Measurements from ENCODE around the gene EZH1. TPM values are rescaled to one million over a fixed set of nuclear protein-coding genes. Genes with fewer than 3 reads are reported as not detected.

Gene EZH1
- total RNA-seq, 1 donor from 2014 or later: 56.2 TPM

- Histone ChIP-seq H3K27me3 (ENCODE audit: low read depth) (peaks cover 5% of the 10 kb centered on the region), H3K4me3 (no peak overlapping the region), H3K9me3 (no peaks in the 10 kb centered on the region), H3K4me1 (peaks cover 6% of the 10 kb centered on the region), H3K36me3 (no peaks in the 10 kb centered on the region), H3K27ac (no peak overlapping the region)
- TF ChIP-seq, protein P1, sequence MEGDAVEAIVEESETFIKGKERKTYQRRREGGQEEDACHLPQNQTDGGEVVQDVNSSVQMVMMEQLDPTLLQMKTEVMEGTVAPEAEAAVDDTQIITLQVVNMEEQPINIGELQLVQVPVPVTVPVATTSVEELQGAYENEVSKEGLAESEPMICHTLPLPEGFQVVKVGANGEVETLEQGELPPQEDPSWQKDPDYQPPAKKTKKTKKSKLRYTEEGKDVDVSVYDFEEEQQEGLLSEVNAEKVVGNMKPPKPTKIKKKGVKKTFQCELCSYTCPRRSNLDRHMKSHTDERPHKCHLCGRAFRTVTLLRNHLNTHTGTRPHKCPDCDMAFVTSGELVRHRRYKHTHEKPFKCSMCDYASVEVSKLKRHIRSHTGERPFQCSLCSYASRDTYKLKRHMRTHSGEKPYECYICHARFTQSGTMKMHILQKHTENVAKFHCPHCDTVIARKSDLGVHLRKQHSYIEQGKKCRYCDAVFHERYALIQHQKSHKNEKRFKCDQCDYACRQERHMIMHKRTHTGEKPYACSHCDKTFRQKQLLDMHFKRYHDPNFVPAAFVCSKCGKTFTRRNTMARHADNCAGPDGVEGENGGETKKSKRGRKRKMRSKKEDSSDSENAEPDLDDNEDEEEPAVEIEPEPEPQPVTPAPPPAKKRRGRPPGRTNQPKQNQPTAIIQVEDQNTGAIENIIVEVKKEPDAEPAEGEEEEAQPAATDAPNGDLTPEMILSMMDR (IDR thresholded peaks at IDR 0.05): no peak
- DNase-seq (no peak), ATAC-seq (no peak)
- intact Hi-C loops (cut with DNase I): no loop called here
These were observed 21.3 kb upstream of the EZH1 start for GRCh38 chr17:42766124-42766523.

DNA sequence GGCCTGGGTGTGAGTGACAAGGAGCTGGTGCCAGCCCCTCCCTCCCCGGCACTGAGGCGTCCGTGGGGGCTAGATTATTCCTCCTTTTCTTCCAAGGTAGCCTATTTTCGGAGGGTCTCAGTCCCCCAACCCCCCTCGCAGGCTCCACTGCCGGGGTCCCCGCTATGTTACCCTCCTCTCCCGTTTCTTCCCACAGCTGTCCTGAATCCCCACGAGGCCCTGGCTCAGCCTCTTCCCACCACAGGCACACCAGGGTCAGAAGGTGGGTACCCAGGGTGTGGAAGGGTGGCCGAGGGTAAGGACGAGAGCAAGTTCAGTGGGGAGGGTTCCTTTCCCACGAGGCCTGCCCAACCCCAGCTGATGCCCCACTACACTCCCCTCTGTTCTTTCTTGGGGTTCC lies 16.8 kb upstream of the EZH1 start:
- Histone ChIP-seq H3K4me1 (peaks cover 19% of the 10 kb centered on the region), H3K4me3 (peak overlapping the region; percentile 68), H3K36me3 (no peaks in the 10 kb centered on the region), H3K9me3 (no peaks in the 10 kb centered on the region), H3K27ac (peak overlapping the region; percentile 83), H3K27me3 (ENCODE audit: low read depth) (peaks cover 15% of the 10 kb centered on the region)
- ATAC-seq (no peak), DNase-seq (no peak)
- TF ChIP-seq, protein P1 (IDR thresholded peaks at IDR 0.05): no peak
- intact Hi-C loops (cut with DNase I): loop anchor here (5.0 kb wide), 1 partner anchor 39 kb away; no protein-coding TSS in a partner anchor

DNA sequence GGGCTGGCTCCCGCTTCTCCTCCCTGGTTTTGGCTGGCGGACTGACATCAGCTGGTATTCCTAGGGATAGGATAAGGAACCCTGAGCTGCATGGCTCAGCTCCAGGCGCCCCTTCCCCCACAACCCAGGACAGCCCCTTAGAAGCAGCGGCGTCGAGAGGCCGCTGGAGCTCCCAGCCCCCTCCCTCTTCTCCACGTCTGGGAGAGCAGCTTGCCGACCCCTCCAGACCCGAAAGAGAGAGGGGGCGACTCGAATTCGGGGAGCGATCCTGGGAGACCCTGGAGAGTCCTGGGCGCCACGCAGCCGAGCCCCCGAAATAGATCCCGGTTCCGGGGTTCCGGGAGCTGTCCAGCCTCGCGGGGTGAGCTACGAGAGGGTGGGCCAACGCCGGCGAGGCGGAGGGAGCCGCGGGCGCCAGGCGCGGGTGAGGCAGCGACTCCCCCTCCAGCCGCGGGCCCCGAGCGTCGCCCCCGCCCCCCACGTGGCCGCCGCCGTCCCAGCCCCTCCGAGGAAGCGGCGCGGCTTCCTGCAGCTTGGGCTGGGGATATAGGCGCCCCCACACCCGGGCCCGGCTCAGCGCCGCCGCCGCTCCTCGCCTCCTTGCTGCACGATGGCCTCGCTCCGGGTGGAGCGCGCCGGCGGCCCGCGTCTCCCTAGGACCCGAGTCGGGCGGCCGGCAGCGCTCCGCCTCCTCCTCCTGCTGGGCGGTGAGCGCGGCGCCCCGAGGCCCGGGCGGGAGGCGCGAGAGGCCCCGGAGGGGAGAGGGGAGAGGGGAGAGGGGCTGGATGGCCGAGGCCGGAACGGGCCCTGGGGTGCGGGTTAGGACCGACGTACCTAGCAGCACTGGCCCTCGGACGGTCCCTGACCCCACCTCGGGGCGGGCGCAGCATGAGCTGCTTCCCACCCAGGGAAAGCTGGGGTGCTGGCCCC lies 16.1 kb upstream of the EZH1 start, which contains the start of gene RAMP2:
RAMP2 (plus strand) TSS at position 576 of the 930 bp plus-strand sequence; CDS start at position 611, 35 bp downstream.
- TF ChIP-seq, protein P1 (IDR thresholded peaks at IDR 0.05): no peak
- Histone ChIP-seq H3K4me3 (peak within 1 kb of the TSS; percentile 68), H3K9me3 (no peaks in the 10 kb centered on the region), H3K4me1 (peaks cover 19% of the 10 kb centered on the region), H3K36me3 (no peaks in the 10 kb centered on the region), H3K27ac (peak within 1 kb of the TSS; percentile 83), H3K27me3 (ENCODE audit: low read depth) (peaks cover 15% of the 10 kb centered on the region)
- intact Hi-C loops (cut with DNase I): loop anchor here (5.0 kb wide), 1 partner anchor 39 kb away; no protein-coding TSS in a partner anchor
- DNase-seq: no peak
- ATAC-seq: peak; percentile 51 to 57

- Histone ChIP-seq H3K36me3 (no peaks in the 10 kb centered on the region), H3K27me3 (ENCODE audit: low read depth) (peaks cover 15% of the 10 kb centered on the region), H3K4me1 (peaks cover 19% of the 10 kb centered on the region), H3K9me3 (no peaks in the 10 kb centered on the region), H3K27ac (peak overlapping the region; percentile 83), H3K4me3 (peak overlapping the region; percentile 68)
- intact Hi-C loops (cut with DNase I): loop anchor here (5.0 kb wide), 1 partner anchor 38 kb away; no protein-coding TSS in a partner anchor
- ATAC-seq: no peak
- no peak for DNase-seq
- TF ChIP-seq, protein P1 (IDR thresholded peaks at IDR 0.05): no peak
These were observed 15.3 kb upstream of the EZH1 start for GRCh38 chr17:42759982-42760651.

- Histone ChIP-seq H3K36me3 (no peaks in the 10 kb centered on the region), H3K27ac (no peak overlapping the region), H3K4me1 (peaks cover 21% of the 10 kb centered on the region), H3K4me3 (no peak overlapping the region), H3K9me3 (no peaks in the 10 kb centered on the region), H3K27me3 (ENCODE audit: low read depth) (no peaks in the 10 kb centered on the region)
- intact Hi-C loops (cut with DNase I): no loop called here
- DNase-seq (no peak), ATAC-seq (peak in 1 of 2 donors; percentile 37)
- TF ChIP-seq, protein P1 (IDR thresholded peaks at IDR 0.05): no peak
These were observed 9.9 kb upstream of the EZH1 start for GRCh38 chr17:42754782-42755181.

All from lower lobe of right lung (tissue), 2 donors.